Endothelial cell of umbilical vein (primary cell): ENCODE data around the gene CENPP. TPM values are rescaled to one million over a fixed set of nuclear protein-coding genes. Genes with fewer than 3 reads are reported as not detected.
"Not testable (repeated sequence)": the region's sequence is repeated elsewhere in the genome, so short reads cannot be mapped to it uniquely, and the experiment has no call there.

ENCODE experiments used
- BruUV-seq: library from RNA; stranded (reverse); fragments of 400-500 nt; replicated peaks from 2 replicates; lab custom pipeline; 2021; lab: Mats Ljungman, UMichigan
- CTCF ChIA-PET: fragments of 300-600, 350-600 bp; sonication (Branson Sonifier 250); formaldehyde crosslinking; loops from one replicate; lab custom pipeline; 2021; ENCODE audit warnings: antibody characterized with exemption, inconsistent platforms; lab: Charles Lee
- POLR2A ChIA-PET: fragments of 300-600, 350-600 bp; sonication (Branson Sonifier 250); formaldehyde crosslinking; loops from one replicate; lab custom pipeline; 2021; ENCODE audit warnings: antibody characterized with exemption, inconsistent platforms; lab: Charles Lee
- DNase-seq: peaks from one replicate; pipeline ENCODE4 v3.0.0-alpha.2; 2011; ENCODE audit warnings: low read depth, low spot score
- FAIRE-seq: peaks from 2 replicates; lab custom pipeline; 2011; peaks lifted over from hg19 to GRCh38; lab: Jason Lieb, UNC
- H2AFZ ChIP-seq: 2 replicates; pipeline ENCODE4 v1.6.0; 2012; ENCODE audit warnings: low read depth, low read length, control low read depth, inconsistent platforms
- H3K27ac ChIP-seq: 2 replicates; pipeline ENCODE4 v1.5.1; 2011; ENCODE audit warnings: low read depth, mild to moderate bottlenecking, control low read depth, low read length, moderate library complexity; ENCODE audit not compliant: insufficient read depth
- H3K27me3 ChIP-seq, 2 experiments: 2 replicates each; pipeline versions ENCODE4 v1.6.0 to v1.6.1; 2011; ENCODE audit warnings: low read length in 2 of 2, mixed read lengths in 1 of 2; ENCODE audit not compliant: control insufficient read depth in 2 of 2, insufficient read depth in 2 of 2
- H3K36me3 ChIP-seq, 2 experiments: 2 replicates in 1 of 2; 3 replicates in 1 of 2; pipeline ENCODE4 v1.5.1; 2011; ENCODE audit warnings: low read length in 2 of 2, mild to moderate bottlenecking in 1 of 2, moderate library complexity in 1 of 2; ENCODE audit not compliant: control insufficient read depth in 2 of 2, insufficient read depth in 2 of 2; ENCODE audit errors: extremely low read depth in 1 of 2
- H3K4me1 ChIP-seq: 3 replicates; pipeline ENCODE4 v1.5.1; 2011; ENCODE audit warnings: mild to moderate bottlenecking, low read length; ENCODE audit not compliant: control insufficient read depth, insufficient read depth; ENCODE audit errors: extremely low read depth
- H3K4me2 ChIP-seq: 2 replicates; pipeline ENCODE4 v1.6.1; 2011; ENCODE audit warnings: low read length, control low read depth, mixed read lengths; ENCODE audit not compliant: insufficient read depth
- H3K4me3 ChIP-seq, 3 experiments: fragments of 200-600 bp in 1 of 3; sonication (generic), shearing (Covaris generic) in 1 of 3; replicated peaks in 1 of 3; 2 replicates each; pipeline ENCODE4 v1.5.1; 2011 to 2016; ENCODE audit warnings: control low read depth in 3 of 3, low read length in 3 of 3, mild to moderate bottlenecking in 2 of 3, inconsistent platforms in 1 of 3, low read depth in 1 of 3, moderate library complexity in 1 of 3; ENCODE audit not compliant: insufficient read depth in 1 of 3
- H3K79me2 ChIP-seq: 2 replicates; pipeline ENCODE4 v1.6.0; 2012; ENCODE audit warnings: low read length, inconsistent platforms; ENCODE audit not compliant: control insufficient read depth, insufficient read depth
- H3K9ac ChIP-seq: replicated peaks from 2 replicates; pipeline ENCODE3; 2011; ENCODE audit warnings: low read length, control low read depth; ENCODE audit not compliant: insufficient read depth; ENCODE audit errors: extremely low read depth
- H3K9me1 ChIP-seq: replicated peaks from 3 replicates; pipeline ENCODE4 v1.6.0; 2011; ENCODE audit warnings: mild to moderate bottlenecking, low read length; ENCODE audit not compliant: control insufficient read depth, insufficient read depth; ENCODE audit errors: extremely low read depth
- H3K9me3 ChIP-seq: replicated peaks from 2 replicates; pipeline ENCODE4 v1.5.1; 2012; ENCODE audit warnings: low read length, inconsistent platforms; ENCODE audit not compliant: control insufficient read depth, insufficient read depth
- H4K20me1 ChIP-seq: replicated peaks from 2 replicates; pipeline ENCODE3; 2011; ENCODE audit warnings: mild to moderate bottlenecking, low read length; ENCODE audit not compliant: control insufficient read depth, insufficient read depth; ENCODE audit errors: extremely low read depth
- EZH2 ChIP-seq: IDR thresholded peaks from 2 replicates; pipeline ENCODE4 v1.6.1; 2012; ENCODE audit warnings: borderline replicate concordance, low read depth, mild to moderate bottlenecking, moderate library complexity, low read length, inconsistent platforms; ENCODE audit not compliant: severe bottlenecking
- FOS ChIP-seq: IDR thresholded peaks from 2 replicates; pipeline ENCODE4 v1.6.1; 2011; ENCODE audit warnings: mild to moderate bottlenecking, low read length, moderate library complexity, borderline replicate concordance; ENCODE audit not compliant: insufficient read depth
- GATA2 ChIP-seq: IDR thresholded peaks from 2 replicates; pipeline ENCODE4 v1.7.0; 2011; ENCODE audit warnings: low read depth, mild to moderate bottlenecking, moderate library complexity, mixed read lengths, low read length; ENCODE audit not compliant: insufficient read length, insufficient read depth
- JUN ChIP-seq: IDR thresholded peaks from 2 replicates; pipeline ENCODE4 v1.6.1; 2011; ENCODE audit warnings: borderline replicate concordance, low read depth; ENCODE audit not compliant: insufficient read length, insufficient read depth
- MYC ChIP-seq: IDR thresholded peaks from one replicate; pipeline ENCODE4 v1.6.1; 2011; ENCODE audit warnings: mild to moderate bottlenecking, low read depth, low read length
- POLR2A ChIP-seq: IDR thresholded peaks from 2 replicates; pipeline ENCODE4 v1.6.1; 2012; ENCODE audit warnings: low read depth, mild to moderate bottlenecking, control low read depth, low read length
- POLR2AphosphoS5 ChIP-seq: IDR thresholded peaks from 2 replicates; pipeline ENCODE4 v1.6.1; 2012; ENCODE audit warnings: low read depth, mild to moderate bottlenecking, control low read depth, low read length, moderate library complexity; ENCODE audit not compliant: insufficient read depth
- dilution Hi-C: fragments of 300-500 bp; cut with MboI; formaldehyde crosslinking; loops from one replicate; pipeline ENCODE4 v1.15.0; 2019; ENCODE audit warnings: low sequenced_read_pairs; ENCODE audit not compliant: extremely low pct_ligation_motif_present
- intact Hi-C: fragments of 100-400 bp; cut with micrococcal nuclease; formaldehyde crosslinking; loops from one replicate; pipeline ENCODE4 v1.10.0; 2022
- polyA plus RNA-seq, 4 experiments: library from polyadenylated mRNA; depleted of rRNA in 3 of 4; stranded (reverse) in 3 of 4; unstranded in 1 of 4; fragments of >200 nt; gene quantifications; 2 replicates each; pipeline versions ENCODE4 v1.2.1 to v1.2.3, GENCODE V29; 2011 to 2012; ENCODE audit warnings: missing spikeins in 1 of 4
- total RNA-seq: library from RNA; stranded (reverse); gene quantifications from 2 replicates; pipeline ENCODE4 v1.2.3, GENCODE V29; 2021
- TF ChIP-seq, protein P1 (sequence below): IDR thresholded peaks from 2 replicates; pipeline ENCODE4 v1.6.1; 2011; ENCODE audit not compliant: insufficient read depth, insufficient read length
- TF ChIP-seq, protein P2 (sequence below), 2 donors: IDR thresholded peaks; 1 replicate in 1 of 2; 2 replicates in 1 of 2; pipeline ENCODE4 v1.5.1; 2011; ENCODE audit warnings: low read length in 2 of 2, mild to moderate bottlenecking in 2 of 2, moderate library complexity in 2 of 2, control low read depth in 1 of 2, inconsistent platforms in 1 of 2, low read depth in 1 of 2; ENCODE audit not compliant: insufficient read depth in 1 of 2; ENCODE audit errors: extremely low read depth in 1 of 2

The CENPP gene
- total and polyA plus RNA-seq, 2 donors (not counting 3 experiments of a cell fraction or from before 2014, with no cell fraction given): 1.2 to 12.0 TPM

DNA sequence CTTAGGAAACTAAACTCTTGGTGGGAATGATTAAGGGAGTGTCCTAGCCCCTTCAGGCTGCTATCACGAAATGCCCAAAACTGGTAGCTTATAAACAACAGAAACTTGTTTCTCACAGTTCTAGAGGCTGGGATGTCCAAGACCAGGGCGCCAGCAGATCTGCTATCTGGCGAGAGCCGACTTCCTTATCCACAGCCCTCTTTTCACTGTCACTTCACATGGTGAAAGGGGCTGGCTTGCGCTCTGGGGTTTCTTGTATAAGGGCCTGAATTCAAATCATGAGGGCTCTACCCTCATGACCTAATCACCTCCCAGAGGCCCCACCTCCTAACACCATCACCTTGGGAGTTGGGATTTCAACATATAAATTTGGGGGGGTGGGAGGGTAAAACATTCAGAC is 295.1 kb downstream of the CENPP start:
- intact Hi-C loops: no loop called here
- CTCF ChIA-PET: no interaction called here
- peaks cover 13 to 21% of the 10 kb centered on the region in 2 experiments for H3K36me3 ChIP-seq

DNA sequence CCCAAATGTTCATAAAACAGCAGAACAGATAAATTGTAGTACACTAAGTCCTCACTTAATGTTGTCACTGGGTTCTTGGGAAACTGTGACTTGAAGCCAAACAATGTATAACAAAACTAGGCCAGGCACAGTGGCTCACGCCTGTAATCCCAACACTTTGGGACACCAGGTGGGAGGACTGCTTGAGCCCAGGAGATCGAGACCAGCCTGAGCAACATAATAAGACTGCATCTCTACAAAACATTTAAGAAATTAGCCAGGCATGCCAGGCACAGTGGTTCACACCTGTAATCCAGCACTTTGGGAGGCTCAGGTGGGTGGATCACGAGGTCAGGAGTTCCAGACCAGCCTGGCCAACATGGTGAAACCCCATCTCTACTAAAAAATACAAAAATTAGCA is 298.2 kb downstream of the CENPP start:
- H3K9ac ChIP-seq, H3K4me1 ChIP-seq, FAIRE-seq, H3K9me3 ChIP-seq, H3K4me2 ChIP-seq, H3K27me3 ChIP-seq, H3K79me2 ChIP-seq, H2AFZ ChIP-seq, intact Hi-C loops, BruUV-seq, H3K9me1 ChIP-seq, POLR2A ChIA-PET, DNase-seq, H3K4me3 ChIP-seq, H3K27ac ChIP-seq, H4K20me1 ChIP-seq, H3K36me3 ChIP-seq, dilution Hi-C loops, CTCF ChIA-PET: not testable (repeated sequence)

More for the DNA sequence above, 295.1 kb downstream of the CENPP start:
- Histone ChIP-seq H3K4me3 (no peak overlapping the region), H3K9me3 (no peaks in the 10 kb centered on the region), H2AFZ (no peak overlapping the region), H3K9me1 (no peaks in the 10 kb centered on the region), H3K4me1 (no peaks in the 10 kb centered on the region), H3K79me2 (peaks cover 2% of the 10 kb centered on the region), H4K20me1 (no peaks in the 10 kb centered on the region), H3K4me2 (no peak overlapping the region), H3K27me3 (no peaks in the 10 kb centered on the region), H3K9ac (no peak overlapping the region), H3K27ac (no peak overlapping the region)
- TF ChIP-seq JUN: no peak
- TF ChIP-seq, protein P1, sequence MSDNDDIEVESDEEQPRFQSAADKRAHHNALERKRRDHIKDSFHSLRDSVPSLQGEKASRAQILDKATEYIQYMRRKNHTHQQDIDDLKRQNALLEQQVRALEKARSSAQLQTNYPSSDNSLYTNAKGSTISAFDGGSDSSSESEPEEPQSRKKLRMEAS: no peak
- no peak for TF ChIP-seq MYC
- no peak for TF ChIP-seq FOS
- TF ChIP-seq, protein P2, sequence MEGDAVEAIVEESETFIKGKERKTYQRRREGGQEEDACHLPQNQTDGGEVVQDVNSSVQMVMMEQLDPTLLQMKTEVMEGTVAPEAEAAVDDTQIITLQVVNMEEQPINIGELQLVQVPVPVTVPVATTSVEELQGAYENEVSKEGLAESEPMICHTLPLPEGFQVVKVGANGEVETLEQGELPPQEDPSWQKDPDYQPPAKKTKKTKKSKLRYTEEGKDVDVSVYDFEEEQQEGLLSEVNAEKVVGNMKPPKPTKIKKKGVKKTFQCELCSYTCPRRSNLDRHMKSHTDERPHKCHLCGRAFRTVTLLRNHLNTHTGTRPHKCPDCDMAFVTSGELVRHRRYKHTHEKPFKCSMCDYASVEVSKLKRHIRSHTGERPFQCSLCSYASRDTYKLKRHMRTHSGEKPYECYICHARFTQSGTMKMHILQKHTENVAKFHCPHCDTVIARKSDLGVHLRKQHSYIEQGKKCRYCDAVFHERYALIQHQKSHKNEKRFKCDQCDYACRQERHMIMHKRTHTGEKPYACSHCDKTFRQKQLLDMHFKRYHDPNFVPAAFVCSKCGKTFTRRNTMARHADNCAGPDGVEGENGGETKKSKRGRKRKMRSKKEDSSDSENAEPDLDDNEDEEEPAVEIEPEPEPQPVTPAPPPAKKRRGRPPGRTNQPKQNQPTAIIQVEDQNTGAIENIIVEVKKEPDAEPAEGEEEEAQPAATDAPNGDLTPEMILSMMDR (IDR thresholded peaks at IDR 0.05; ENCODE audit: extremely low read depth in 1 of 2, insufficient read depth in 1 of 2, low read depth in 1 of 2, low read length in 2 of 2): no peak
- no peak for TF ChIP-seq POLR2A
- TF ChIP-seq POLR2AphosphoS5: no peak
- TF ChIP-seq GATA2: no peak
- TF ChIP-seq EZH2: no peak
- dilution Hi-C loops: no loop called here
- no TSS peak for BruUV-seq
- DNase-seq (no peak), FAIRE-seq (no peak)
- POLR2A ChIA-PET: no interaction called here
